Stimulated activated CD8-positive, alpha-beta memory T cell treated with anti-CD3 and anti-CD28 coated beads, Interleukin-7, amount 100 ng/mL, for 1 hour (primary cell): ENCODE data around the gene MORN4.
"Not testable (repeated sequence)": the region's sequence is repeated elsewhere in the genome, so short reads cannot be mapped to it uniquely, and the experiment has no call there.

ENCODE experiments used
- DNase-seq, 2 donors: peaks; one replicate each; pipeline ENCODE4 v3.0.0-alpha.2; 2020; ENCODE audit warnings: low read depth in 2 of 2

Gene MORN4

DNA sequence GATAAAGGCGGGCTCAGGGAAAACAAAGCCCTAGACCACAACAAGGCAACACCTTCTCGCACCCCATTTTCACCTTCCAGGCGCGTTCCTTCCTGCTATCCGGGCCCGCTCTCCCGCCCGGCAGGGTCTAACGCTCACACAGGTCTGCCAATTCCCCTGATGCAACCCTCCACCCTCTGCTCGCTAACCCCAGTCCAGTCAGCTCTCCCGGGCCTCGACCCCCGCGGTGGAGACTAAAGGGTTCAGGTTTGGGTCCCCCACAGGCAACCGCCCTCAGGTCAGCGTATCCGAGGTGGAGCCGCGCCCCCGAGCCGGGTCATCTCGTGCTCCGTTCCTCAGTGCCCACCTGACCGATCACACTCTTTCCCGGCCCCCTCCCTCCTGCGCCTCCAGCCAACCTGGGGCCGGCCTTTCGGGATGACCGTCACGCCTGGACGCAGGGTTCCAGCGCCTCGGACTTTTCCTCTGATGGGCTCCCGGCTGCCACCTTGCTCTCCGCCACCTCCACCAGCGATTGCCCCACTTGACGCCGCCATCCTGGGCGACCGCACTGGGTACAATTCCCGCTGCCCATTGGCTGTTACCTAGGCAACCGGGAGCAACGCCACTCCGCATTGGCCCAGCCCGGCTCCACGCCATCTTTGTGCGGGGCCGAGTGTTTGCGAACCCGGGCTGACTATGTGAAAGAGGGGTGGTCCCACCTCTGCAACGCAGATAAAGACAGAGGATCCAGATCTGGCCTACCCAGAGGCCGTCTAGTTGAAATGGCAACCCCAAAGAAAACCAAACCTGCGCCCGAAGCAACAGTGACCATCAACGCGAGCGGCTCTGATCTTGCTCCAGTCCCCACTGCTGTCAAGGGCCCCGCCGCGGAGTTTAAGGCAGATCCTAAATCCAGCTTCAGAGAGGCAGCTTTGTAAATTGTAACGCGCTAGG lies at the start of gene MORN4:
Gene MORN4, minus strand, starts transcription at position 552 of the 936 bp plus-strand sequence. CDS start 13,847 bp downstream, outside the sequence.
- DNase-seq = peak; percentile 80 to 81

DNA sequence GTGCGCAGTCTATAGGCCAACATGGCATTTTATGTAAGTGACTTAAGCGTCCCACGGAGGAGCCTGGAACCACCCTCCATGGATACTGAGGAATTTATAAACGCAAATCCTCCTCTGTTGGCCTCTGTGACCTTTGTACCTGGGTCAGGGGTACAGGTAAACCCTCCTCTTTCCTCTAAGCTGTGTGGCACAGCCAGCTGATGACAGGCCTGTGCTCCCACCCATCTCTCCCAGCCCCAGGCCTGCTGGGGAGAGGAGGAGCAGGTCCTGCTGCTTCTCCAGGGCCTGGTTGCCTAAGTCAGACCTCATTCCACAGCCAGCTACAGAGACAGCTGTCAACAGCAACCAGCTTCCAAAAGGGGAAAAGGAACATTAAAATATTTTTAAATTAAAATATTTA lies 48.7 kb upstream of the MORN4 start:
- DNase-seq = no peak

DNA sequence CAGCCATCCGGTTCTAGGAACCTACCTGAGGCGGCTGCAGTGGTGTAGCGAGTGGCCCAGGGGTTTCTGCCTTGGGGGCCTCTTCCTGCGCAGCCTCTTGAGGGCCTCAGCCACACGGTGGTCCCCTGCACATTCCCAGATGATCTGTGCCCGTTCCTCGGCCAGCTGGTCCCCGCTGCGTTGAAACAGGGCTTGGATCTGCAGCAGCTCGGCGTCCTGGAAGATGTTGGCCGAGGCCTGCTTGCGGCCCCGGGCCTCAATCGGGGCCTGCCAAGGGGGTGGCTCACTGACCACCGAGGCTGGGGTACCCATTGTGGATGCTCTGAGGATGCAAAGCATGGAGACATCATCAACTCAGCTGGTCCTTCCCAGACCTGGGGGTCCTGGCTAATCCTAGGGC lies 46.3 kb upstream of the MORN4 start:
- DNase-seq = no peak

DNA sequence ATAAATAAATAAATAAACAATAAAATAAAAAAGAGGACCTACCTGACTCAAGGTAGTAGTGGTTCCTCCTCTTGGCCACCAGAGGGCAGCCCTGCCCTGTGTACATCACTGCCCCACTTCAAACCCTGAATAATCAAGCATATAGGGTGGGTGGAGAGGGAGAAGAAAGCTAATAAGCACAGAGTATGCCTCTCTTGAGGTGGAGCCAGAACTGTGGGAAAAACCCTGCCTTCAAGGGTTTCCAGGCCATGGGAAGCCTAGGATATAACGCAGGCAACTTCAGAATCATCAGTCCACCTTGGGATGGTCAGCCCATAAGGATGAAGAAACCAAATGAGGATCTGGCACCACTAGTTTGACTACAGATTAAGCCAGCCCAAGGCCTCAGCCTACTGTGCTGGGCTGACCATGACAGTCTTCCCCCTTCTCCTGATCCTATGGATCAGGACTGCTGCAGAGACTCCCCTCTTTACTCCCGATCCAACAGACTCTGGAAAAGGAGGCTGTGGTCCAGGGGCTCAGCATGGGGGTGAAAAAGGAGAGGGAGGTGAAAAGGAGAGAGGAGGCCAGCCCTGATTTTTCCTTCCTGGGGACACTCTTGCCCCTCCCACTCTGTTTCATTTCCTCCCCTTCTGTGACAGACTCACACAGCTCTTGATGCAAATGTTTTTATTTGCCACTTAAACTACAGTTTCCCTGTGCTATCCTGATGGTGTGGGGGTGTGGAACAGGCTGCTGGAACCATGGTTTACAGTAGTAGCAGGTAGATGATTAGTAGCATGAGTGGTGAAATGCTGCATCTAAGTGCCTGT lies 43.7 kb upstream of the MORN4 start:
- DNase-seq = peak in 1 of 2 donors; percentile 15

DNA sequence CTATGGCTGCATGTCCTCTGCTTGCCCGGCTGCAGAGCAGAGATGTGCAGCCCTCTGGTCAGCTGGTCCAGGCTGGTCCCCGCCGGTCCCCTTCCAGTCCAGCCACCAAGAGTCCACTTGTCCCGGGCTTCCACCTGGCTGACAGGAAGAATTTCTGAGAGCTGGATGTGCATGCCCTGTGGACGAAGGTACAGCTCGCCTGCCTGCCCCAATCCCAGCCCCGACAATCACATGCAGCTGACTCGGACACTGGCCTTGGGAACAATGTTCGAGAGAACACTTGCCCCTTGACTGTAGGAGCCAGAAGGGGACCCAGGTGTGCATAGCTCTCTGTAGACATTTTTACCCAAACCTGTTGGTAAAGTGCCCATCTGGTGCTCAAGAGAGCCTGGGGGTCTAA lies 41.9 kb upstream of the MORN4 start:
- no peak for DNase-seq

GRCh38 chr10:97673736-97674525 lies 40.6 kb upstream of the MORN4 start:
- no peak for DNase-seq

GRCh38 chr10:97669571-97669970 lies 36.3 kb upstream of the MORN4 start:
- DNase-seq = no peak

DNA sequence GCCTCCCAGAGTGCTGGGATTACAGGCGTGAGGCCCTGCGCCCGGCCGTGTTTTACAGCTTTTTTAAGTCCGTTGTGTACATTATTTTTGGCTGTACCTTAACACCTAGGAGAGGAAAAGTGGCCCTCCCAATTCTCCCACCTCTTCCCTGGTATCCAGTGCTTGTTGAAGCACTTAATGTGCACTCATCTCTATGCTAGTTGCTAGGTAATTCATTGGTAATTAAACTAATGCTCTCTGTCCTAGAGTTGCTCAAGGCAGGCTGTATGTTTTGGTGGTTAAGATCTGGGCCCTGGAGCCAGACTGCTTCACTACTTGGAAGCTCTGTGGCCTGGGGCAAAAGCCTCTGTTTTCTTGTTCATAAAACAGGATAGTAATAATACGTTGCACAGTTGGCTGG lies 34.2 kb upstream of the MORN4 start:
- DNase-seq = no peak

- DNase-seq = no peak
Measured at GRCh38 chr10:97666992-97667391, 33.7 kb upstream of the MORN4 start.

GRCh38 chr10:97664282-97664850 lies 31.1 kb upstream of the MORN4 start:
- DNase-seq = no peak

DNA sequence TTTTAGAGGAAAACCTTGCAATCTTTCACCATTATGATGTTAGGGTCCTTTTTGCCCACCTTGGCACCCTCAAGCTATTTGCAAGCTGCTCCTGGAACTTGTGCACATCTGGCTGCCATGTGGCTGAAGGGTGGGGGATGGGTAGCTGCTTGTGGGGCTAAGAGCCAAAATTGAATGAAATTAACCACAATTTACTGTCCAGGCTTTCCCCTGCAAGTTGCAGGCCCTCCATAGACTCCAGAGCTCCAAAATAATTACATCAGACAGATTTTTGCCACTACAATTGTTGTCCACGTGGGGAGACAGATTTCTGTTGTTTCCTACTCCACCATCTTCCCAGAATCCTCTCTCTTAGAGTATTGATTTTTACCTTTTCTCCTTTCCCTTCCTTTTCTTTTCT lies 26.3 kb upstream of the MORN4 start:
- DNase-seq = no peak

DNA sequence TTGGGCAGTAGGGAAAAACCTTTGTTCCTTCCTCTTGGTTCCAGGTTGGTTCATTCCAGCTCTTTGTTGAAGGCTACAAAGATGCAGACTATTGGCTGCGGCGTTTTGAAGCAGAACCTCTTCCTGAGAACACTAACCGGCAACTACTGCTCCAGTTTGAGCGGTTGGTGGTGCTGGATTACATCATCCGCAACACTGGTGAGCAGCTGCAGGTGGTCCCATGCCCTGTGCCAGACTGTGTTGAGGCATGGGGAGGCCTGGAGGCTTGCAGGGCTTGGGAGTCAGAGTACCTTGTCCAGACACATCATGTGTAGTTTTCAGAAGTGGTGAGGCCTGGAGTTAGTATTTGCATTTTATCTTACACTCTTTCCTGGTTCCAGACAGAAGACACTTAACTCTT lies 23.5 kb upstream of the MORN4 start:
- no peak for DNase-seq

GRCh38 chr10:97651773-97652172 lies 18.5 kb upstream of the MORN4 start:
- no peak for DNase-seq

DNA sequence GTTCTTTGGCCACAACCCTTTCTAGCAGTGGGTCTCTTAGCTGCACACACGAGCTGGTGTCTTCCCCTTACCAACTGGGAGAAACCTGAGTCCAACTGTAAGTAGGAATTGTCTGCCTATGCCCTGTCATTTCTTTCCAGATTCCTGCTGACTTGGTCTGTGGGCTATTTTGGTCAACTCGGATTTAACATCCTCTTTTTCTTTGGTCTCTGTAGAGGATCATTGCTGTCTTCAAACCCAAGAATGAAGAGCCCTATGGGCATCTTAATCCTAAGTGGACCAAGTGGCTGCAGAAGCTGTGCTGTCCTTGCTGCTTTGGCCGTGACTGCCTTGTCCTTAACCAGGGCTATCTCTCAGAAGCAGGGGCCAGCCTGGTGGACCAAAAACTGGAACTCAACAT lies 17.4 kb upstream of the MORN4 start:
- no peak for DNase-seq

GRCh38 chr10:97649405-97649750 lies 16.1 kb upstream of the MORN4 start:
- DNase-seq = not testable (repeated sequence)

DNA sequence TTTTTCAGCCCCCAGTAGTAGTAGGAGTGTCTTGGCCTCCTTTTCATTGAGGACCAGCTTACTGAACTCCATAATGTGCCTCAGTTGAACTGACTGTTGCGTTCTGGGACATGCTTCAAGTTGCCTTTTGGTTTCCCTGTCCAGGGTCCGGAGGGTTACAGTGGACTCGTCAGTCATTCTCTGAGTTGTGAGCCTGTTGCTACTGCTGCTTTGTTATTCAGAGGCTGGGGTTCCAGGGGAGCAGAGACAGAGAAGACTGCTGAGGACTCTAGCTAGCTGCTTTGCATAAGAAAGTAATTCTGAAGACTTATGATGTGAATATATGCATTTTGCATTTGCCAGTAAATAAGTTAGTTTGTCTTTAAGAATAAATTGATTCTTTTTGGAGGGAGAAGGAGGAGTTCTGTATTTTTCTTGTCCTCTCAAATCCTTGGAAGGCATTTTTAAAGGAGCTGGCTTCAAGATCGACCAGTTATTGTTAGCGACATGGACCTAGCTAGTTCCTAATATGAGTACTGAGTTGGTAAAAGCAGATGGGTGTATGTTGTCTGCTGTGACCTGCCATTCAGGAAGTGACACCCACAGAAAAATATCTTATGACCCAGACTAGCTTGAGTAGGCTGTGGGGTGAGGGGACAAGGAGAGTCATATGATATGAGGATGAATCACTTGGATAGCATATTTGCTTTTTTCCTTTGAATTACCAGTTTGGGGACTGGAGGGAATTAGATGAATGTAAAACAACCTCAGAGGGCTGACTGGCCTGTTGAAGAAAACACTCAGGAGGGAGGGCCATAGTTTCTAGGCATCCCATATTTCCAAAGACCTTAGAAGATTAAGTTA lies 15.5 kb upstream of the MORN4 start:
- no peak for DNase-seq

- DNase-seq = no peak
Measured at GRCh38 chr10:97647556-97647955, 14.3 kb upstream of the MORN4 start.

DNA sequence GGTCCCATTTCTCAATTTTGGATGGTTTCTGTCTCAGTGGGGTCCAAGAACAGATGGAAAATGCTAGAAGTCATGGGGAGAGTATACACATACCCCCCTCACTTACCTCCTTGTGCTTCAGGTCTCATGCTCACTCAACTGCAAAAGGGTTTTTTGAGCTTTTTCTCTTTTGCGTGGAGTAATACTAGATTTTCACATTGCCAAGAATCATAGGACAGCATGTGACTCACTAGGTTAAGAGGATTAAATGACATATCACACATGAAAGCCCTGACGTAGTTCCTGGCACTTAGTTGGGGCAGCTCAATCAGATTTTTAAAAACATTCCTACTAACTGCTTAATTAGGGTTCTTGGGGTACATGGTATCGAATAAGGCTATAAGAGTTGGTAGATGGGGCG lies 11.6 kb upstream of the MORN4 start:
- no peak for DNase-seq

DNA sequence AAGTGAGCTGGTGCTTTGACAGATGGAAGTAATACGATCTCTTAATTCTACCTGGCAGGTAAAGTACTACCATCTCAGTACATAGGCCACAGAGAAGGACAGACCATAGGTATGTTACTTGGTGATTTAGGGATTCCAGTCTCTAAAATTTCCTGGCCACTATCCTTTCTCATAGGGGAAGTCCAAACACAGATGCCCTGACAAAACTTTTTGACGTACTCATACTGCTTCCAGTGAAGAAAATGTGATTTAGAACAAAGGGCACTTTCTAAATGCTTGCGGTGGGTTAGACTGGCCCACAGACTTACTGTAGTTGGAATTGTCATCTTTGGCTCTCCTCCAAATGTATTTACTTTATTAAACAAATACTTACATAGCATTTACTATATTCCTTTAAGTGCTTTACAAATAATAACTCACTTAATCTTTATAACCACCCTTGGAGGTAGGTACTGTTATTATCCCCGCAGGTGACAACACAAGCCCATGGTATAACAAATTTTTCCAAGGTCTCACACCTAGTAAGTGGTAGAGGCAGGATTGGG lies 10.2 kb upstream of the MORN4 start:
- DNase-seq = no peak

- not testable (repeated sequence) for DNase-seq
Measured at GRCh38 chr10:97642471-97643159, 9.3 kb upstream of the MORN4 start.
